Spleen (tissue), 7 donors: Measurements from ENCODE around the gene TMEM259.

Experiments
- CTCF ChIP-seq, 11 experiments: fragments of 200-600 bp in 7 of 11; fragments of 450-650 bp in 4 of 11; sonication (generic) in 4 of 11; IDR thresholded peaks in 8 of 11; conservative IDR thresholded peaks in 3 of 11; 1 replicate in 7 of 11; 2 replicates in 4 of 11; pipeline versions ENCODE4 v1.4.0 to v1.8.0; 2016 to 2021; ENCODE audit warnings: antibody characterized with exemption in 11 of 11, inconsistent platforms in 4 of 11, mild to moderate bottlenecking in 1 of 11
- POLR2AphosphoS5 ChIP-seq, 3 donors: sonication (generic); formaldehyde crosslinking; IDR thresholded peaks; one replicate each; pipeline ENCODE4 v1.5.1; 2017; ENCODE audit warnings: antibody characterized with exemption in 3 of 3
- donor health status: DM: no; HTN: no; CAD: no; lungs with moderate emphysema.
- donor health status: DM: no; HTN: no; CAD: no.
- donor health status: DM: no; HTN: no; CAD: no.

DNA sequence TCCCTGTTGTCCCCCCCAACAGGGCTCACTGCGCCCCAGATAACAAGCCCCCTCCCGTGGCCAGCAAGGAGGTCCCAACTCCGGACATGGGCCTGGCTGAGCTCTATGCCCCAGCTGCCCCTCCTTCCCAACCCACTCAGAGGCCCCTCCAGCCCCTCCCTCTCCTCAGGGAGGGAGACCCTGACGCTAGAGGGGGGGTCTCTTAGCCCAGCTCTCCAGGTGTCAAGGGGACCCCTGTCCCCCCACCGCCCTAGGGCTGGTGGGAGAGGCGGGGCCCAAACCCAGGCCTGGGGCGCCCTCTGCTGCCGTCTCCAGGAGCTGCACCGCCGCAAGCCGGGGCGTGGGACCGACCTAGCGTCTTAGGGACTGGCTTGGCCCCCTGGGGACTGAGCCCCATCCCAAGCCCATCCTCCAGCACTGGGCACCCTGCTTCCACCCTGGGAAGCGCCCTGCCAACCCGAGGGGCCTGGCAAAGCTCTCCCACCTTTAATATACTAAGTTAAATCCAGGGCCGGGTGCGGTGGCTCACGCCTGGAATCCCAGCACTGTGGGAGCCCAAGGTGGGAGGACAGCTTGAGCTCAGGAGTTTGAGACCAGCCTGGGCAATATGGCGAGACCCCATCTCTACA, 19.3 kb downstream of the TMEM259 start:
- TF ChIP-seq CTCF (IDR thresholded peaks at IDR 0.05 in 8 of 11, conservative IDR thresholded peaks at IDR 0.05 in 3 of 11) (peak; percentile 78 to 96 (median 91)), POLR2AphosphoS5 (IDR thresholded peaks at IDR 0.05) (peak in 2 of 3 donors; percentile 33 to 69)
